Inflammatory macrophage (primary cell): Measurements from ENCODE around the gene MPP4.

Source experiments
- DNase-seq, 2 donors: peaks; one replicate each; pipeline ENCODE4 v3.0.0-alpha.2; 2020 to 2022
- total RNA-seq, 18 experiments: gene quantifications; one replicate each; lab custom pipeline; 2026; ENCODE audit warnings: mixed read lengths in 6 of 18, inconsistent platforms in 2 of 18; lab: John Stamatoyannopoulos, UW

MPP4 gene, protein sequence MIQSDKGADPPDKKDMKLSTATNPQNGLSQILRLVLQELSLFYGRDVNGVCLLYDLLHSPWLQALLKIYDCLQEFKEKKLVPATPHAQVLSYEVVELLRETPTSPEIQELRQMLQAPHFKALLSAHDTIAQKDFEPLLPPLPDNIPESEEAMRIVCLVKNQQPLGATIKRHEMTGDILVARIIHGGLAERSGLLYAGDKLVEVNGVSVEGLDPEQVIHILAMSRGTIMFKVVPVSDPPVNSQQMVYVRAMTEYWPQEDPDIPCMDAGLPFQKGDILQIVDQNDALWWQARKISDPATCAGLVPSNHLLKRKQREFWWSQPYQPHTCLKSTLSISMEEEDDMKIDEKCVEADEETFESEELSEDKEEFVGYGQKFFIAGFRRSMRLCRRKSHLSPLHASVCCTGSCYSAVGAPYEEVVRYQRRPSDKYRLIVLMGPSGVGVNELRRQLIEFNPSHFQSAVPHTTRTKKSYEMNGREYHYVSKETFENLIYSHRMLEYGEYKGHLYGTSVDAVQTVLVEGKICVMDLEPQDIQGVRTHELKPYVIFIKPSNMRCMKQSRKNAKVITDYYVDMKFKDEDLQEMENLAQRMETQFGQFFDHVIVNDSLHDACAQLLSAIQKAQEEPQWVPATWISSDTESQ
- total RNA-seq, result 0 to 0.49 (median 0.12) reads per million in 18 experiments

DNA sequence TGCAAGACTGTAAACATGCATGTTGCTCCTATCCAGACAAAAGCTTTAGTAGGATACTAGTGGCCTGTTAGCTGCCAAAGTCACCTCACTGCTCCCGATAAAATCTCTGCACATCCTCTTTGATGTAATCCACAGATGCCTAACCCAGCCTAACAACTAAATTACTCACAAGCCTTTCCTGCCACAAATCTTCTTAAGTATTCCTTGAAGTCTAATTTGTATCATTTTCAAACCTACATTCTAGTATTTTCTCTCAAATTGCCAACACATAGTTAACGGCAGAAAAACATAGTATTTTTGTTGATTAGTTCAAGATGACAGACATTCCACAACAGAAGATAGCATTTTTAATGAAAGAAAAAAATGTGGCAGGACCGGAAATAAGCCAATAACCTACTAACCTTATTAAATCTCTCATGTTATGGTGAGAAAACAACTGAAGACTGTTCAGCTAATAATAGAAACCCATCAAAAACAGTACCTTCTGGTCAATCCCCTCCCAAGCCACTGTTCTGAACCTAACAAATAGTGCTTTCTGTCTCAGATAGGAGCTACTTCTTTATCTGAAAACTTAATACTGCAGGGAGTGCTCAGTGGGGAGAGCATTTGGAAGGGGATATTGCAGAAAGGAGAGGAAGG lies at the start of gene MPP4:
TSS of gene MPP4 (minus strand) at position 57 of the 639 bp plus-strand sequence. CDS start 4,690 bp downstream, outside the sequence.
- DNase-seq, result no peak

DNA sequence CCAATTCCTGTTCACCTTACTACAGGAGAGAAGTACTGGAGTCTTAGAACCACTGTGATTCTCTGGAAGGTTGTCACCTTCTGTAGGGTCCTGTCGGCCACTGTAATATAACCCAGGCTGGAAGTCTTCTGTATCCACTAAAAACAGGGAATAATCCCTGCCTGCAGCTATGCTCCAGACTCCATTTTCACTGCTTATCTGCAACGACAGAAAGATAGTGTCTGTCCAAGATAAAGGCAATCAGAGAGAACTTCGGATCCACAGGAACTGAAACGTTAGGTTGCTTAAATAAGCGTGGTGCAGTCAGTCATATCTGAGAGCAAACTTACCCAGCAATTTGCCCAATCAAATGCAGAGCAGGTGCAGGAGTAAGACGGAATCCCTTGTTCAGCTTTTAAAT lies 48.1 kb upstream of the MPP4 start:
- no peak for DNase-seq

DNA sequence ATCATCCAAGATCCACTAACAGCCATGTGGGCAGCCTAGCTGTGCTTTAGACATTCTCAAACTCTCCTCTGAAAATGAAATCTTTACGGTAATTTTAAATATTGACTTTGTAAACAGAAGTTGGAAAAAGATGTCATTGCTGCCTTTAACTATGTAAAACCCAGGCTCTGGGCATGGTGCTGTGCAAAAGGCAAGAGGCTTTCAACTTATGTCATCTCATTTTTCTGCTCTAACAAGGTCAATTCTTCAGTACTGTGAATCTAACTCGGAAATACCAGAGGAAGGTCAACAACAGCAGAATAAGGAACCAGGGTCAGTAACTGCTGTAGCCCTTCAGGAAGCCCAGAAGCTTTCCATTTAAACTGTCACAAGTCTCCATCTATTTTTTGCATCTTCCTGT lies 37.0 kb upstream of the MPP4 start:
- DNase-seq, result no peak

DNA sequence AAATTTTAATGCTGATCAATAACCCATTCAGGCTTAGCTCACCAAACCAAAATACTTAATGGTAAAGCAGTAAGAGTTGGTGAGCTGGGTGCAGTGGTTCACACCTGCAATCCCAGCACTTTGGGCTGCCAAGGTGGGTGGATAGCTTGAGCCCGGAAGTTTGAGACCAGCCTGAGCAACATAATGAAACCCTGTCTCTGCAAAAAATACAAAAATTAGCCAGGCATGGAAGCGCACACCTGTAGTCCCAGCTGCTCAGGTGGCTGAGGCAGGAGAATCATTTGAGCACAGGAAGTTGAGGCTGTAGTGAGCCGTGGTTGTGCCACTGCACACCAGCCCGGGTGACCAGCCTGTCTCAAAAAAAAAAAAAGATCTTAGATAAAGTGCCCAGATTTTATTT lies 35.7 kb upstream of the MPP4 start:
- no peak for DNase-seq

DNA sequence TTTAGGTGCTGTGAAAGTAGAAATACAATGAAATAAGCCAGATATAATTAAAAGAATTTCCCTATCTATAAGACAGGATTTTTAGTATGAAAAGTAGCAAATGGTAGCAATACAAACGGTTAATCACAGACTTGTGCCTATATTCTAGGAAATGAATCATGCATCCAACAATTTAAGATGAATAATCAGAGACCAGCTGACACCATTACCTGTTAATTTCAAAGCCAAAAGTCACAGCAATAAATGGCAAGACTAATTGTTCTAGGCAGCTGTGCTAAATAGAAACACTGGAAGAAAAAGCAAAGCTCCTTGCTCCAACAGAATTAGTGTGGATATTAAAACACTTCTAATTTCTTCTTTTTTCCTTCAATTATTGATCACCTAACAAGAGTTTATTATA lies 35.1 kb upstream of the MPP4 start:
- DNase-seq, result no peak

DNA sequence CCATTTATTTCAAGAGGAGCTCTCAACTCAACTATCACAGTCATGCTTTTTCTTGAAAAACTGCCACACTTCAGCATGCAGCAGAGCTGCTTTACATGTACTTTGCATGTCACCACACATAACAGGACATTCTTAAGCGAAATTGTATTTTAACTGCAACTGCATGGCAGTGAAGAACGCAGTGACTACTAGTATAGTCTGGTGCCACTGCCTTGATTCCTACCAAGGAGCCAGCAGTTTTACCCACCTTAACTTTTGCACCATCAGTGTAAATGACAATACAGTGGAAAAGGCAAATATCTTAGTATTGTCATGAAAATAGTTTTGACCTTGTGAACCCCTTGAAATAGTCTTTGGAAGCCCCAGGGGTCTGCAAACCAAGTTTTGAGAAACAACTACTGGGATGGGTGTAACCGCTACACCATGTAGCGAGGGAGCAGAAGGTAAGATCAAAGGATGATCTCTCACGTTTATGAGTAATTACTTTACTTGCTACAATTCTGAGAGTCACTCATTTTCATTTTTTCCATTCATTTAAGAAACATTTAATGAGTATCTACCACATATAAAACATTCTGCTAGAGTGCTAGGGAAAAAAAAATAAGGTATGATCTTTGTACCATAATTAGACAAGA lies 32.3 kb upstream of the MPP4 start:
- DNase-seq, result no peak

DNA sequence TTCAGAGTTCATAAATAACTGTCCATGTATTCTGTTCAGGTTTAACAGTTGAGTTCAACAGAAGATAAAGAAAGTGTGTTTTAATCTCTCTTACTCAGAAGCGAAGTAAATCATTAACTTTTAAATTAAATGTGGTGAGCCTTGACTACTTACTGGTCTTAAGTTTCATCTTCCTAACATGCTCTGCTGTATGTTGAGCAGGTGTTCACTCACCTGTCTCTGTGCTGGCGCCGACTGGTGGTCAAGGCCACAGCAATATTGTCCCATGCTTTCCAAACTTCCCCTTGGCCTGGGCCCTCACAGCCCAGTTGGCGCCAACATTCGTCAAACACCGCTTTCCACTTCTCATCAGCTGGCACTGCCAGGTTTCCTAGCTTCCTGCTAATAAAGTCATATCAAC lies 17.0 kb upstream of the MPP4 start:
- DNase-seq, result no peak

DNA sequence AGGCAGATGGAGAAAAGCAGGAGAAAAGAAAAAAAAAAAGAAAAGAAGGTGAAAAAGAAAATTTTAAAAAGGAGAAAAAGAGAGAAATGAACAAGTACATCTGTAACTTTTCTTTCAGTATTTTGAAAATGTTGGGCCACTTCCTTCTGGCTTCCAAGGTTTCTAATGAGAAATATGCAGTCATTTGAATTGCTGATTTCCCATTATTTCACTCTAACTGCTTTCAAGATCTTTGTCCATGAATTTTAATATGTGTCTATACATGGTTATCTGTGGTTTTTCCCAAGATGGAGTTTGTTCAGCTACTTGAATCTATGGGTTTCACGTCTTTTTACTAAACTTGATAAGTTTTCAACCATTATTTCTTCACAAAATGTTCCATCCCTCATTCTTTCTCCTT lies 14.3 kb upstream of the MPP4 start:
- DNase-seq, result no peak

DNA sequence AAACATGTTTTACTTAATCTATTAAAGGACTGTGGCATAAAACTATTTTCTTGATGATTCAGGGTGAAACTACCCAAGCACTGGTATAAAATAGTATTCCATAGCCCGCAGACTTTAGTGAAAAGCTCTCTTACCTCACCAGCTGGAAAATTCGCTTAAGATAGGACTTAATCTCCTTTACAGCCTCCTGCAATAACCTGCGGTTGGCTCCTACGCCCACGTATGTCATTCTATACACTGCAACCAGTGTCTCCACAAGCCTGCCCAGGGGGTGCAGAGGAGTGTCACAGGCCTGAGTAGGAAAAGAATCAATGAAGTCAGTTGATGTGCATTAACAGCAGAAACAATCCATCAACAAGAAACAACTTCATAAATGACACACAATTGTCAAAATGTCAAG lies 11.3 kb upstream of the MPP4 start:
- no peak for DNase-seq

DNA sequence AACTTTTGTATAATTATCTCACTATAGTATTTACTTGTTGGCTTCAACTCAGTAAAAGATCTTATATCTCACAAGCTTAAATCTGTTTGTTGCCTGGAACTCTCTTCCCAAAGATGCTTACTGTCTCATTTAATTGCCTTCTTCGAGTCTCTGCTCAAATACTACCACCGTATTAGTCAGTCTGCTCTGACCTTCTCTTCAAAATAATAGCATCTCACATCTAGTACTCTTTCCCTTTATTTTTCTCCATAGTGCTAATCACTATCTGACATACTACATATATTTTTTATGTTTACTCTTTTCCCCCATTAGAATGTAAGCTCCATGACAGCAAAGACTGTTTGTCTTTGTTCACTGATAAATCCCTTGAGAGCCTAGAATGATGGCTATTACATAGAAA lies 10.6 kb upstream of the MPP4 start:
- no peak for DNase-seq

DNA sequence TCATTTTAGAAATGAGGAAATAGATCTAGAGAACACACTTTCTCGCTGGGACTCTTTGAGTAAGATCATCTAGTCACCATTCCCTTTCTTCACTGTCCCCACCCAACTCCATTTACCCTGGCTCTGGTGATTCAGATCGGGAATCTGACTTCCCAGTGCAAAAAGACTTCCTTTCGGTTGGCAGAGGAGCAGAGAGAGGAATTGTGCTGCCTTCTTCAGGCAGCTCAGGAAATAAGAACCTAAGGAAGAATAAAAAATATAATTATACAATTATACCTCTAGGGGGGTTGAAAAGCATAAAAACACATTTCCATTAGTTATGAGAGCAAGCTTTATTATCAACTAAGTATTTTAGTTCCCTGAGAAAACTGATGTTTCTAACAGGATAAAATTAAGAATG lies 9.3 kb upstream of the MPP4 start:
- no peak for DNase-seq

DNA sequence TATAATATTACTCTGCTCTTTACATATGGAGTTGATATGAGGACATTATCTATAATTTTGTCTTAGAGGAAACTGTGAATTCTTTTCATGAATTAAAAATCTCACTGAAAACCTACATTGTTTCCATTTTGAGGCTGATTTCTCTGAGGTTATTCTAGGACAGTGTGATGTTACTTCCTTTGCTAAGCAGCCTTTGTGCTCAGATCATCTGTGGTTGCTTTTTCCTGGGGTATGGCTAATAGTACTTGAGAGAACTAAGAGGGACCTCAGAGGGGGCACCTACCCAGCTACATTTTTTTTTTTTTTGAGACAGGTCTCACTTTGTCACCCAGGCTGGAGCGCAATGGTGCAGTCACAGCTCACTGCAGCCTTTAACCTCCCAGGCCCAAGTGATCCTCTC lies 8.7 kb upstream of the MPP4 start:
- no peak for DNase-seq

DNA sequence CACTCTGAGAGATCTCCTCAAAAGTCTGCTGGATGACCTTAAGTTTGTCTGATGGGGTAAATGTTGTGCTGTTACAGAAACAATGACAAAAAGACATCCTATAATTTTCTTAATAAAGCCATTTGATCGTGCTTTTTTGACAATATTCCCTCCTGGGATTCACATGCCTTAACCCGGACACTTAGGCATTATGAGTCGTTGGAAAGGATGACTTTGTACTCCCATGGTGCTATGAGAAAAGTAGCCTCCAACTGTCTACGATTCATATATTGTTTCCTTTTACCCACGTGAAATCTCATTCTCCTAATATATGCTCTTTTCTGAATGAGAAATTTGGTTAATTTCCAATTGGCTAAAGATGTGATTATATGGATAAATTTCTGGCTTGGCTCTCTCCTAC lies 6.1 kb upstream of the MPP4 start:
- no peak for DNase-seq

DNA sequence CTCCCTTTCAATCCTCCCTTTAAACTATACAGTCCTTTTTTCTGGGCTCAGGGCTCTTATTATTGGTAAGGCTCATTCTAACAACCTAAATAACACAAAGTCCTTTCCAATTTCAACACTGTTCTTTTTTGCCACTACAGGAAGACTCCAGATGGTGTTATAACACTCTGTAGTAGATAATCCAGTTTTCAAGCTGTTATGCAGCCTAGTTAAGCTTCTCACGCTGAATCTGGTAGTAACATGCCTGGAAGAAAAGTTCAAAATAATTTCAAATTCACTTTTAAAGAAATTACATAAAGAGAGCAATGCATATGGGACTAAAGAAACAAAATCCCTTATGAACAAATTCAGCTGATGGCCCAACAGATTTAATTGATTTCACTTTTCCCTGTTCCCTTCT lies 3.2 kb upstream of the MPP4 start:
- no peak for DNase-seq

DNA sequence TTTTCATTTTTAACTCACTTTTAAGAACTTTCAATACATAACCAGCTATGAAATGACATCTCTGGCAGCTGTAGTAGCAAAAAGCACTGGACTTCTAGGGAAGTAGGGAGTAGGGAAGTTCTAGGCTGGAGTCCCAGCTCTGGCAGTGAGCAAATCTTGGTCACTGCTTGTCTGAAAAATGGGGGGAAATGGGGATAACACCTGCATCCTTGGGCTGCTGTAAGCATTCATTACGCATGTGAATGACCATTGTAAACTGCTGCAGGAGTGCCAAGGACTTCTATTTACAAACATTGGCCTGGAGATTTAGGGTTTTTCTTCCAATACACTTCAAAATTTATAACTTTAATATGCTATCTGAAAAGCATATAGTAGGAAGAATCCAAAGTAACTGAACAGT lies 972 bp upstream of the MPP4 start:
- no peak for DNase-seq

DNA sequence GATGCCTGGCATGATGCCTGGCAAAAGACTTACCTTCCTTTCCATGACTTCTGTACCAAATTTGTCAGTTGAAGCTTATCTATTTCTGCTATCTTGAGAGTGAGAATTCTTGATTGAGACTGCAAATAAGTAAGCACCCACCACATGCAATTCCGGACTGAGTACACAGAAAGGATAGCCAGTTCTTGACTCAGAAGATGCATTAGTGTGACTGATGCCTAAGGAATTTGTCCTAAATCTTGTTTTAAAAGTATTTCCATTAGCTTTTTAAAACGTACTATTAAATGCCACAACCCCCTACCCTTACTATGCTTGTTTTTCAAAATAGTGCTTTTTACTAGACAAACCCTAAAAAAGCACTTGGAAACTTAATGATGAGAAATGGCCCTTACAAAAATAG lies 545 bp downstream of the MPP4 start:
- DNase-seq, result no peak

DNA sequence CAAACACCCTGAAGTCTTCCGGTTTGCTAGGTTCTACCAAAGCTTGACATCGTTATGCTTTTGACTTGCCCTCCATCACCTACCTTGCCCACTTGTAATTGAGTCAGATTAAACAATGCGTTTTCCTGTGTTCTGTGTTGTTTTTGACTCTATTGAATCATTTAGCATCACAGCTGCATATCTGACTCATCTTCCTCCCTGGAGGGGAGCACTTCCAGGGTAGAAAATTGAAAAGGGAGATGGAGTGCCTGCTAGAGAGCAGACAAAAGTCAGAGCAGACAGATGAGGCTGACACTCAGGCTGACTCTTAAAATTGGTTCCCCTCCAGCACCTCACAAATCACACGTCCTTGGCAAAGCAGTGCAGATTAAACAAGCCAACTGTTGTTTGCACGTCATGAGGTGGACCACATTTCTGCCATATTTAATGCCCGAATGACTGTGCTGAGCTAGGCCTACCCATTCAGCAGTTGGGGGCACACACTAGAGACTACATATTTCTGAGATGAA lies 2.2 kb downstream of the MPP4 start:
- DNase-seq, result no peak

DNA sequence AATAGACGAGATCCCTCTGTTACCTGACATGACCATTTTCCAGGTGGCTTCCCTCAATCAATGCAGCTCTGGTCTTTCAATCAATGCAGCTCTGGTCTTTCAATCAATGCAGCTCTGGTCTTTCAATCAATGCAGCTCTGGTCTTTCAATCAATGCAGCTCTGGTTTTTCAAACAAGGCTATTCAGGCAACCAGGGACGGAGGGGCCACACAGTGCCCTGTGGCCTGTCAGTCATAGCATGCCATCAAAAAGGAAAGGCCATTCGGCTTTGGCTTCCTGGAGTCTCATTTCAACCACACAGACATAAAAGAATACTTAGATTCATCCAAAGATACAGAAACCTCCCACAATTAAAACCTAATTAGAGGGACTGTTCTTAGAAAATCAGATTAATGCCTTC lies 13.3 kb downstream of the MPP4 start:
- no peak for DNase-seq

DNA sequence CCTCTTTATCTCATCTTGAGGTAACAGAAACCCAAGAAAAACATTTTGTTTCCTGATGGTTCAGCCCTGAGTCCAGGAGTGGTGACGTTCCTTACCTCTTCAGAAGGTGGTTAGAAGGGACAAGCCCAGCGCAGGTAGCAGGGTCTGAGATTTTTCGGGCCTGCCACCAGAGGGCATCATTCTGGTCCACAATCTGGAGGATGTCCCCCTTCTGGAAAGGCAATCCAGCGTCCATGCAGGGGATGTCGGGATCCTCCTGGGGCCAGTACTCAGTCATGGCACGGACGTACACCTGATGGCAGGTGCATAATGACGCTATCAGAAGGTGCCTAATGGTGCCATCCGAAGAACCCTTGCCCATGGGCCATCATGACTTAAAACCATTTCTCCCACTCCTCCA lies 17.7 kb downstream of the MPP4 start:
- DNase-seq, result no peak

DNA sequence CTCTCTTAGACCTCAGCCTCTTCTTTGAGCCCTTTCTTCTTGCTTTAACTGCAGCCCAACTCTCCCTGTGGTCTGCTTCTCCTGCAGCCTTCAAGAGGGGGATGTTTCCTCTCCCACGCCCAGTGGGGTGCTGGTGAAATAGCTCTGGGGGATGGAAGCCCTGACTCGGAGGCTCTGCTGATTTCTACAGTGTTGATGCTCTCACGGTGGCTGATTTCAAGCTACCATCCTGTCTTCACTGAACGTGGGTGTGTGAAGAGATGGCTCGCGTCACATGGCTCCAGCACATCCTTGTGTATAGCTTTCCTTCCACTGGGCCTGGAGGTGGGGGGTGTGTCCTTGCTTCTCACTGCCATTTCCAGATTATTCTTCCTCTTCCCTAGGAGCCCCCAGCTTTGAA lies 20.0 kb downstream of the MPP4 start:
- peak; percentile 11 to 39 for DNase-seq

DNA sequence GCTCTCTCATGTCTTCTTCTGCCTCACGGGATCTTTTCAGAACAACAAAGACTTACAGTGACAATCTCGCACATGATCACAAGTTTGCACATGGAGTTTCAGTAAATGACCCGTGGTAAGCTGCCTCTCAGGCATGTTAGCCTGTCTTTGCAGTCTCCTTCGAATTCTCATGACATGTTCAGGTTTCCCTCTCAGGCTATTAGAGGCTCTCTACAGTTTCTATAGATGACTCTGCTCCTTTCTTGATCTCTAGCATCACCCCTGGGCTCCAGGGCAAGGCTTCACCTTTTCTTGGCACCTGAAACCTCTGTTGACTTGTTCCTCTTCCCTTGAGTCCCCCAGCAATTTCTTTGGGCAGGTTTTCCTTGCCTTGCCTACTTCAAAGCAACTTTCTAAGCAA lies 23.0 kb downstream of the MPP4 start:
- no peak for DNase-seq

DNA sequence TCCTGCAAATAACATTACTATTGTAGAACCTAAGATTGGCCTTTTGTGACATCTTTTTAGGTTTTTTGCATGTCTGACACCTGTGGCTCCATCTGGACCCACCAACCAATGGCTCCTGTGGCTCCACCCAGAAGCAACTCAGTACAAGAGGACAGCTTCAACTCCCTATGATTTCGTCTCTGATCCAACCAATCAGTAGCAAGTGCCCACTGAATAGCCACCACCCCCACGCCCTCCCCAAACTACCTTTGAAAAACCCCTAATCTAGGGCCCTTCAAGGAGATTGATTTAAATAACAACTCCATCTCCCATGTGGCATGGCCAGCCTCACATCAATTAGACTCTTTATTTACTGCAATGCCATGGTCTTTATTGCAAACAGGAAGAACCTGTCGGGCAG lies 23.6 kb downstream of the MPP4 start:
- DNase-seq, result no peak

DNA sequence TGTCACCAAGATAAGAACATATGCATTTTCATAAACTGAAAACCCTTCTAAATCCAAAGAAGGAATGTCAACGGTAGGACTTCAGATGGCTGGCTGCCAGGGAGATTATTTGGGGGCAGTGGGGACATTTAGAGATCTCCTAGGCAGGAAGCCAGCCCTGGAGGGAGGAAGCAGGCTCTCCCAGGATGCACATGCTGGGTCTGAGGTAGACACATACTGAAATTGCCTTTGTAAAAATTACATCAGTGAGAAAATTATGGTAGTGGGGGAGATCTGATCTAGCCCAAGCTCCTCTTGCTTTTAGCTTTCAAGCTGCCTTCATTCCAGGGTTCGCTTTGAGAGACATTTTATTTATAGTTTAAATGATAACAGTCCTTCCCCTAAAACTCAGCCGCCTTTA lies 24.1 kb downstream of the MPP4 start:
- DNase-seq, result no peak
